Neuron (in vitro differentiated cells): ENCODE results near the gene LCN2.

Source experiments
- H2AFZ ChIP-seq: one replicate; pipeline ENCODE4 v1.6.1; 2013; ENCODE audit warnings: low read depth, mild to moderate bottlenecking, inconsistent platforms, low read length, moderate library complexity
- H3K27me3 ChIP-seq: one replicate; pipeline ENCODE4 v1.6.1; 2013; ENCODE audit warnings: low read length; ENCODE audit not compliant: insufficient read depth
- H3K36me3 ChIP-seq: one replicate; pipeline ENCODE4 v1.6.1; 2013; ENCODE audit warnings: low read length; ENCODE audit not compliant: insufficient read depth
- H3K4me1 ChIP-seq: one replicate; pipeline ENCODE4 v1.6.1; 2013; ENCODE audit warnings: low read length; ENCODE audit not compliant: insufficient read depth
- H3K4me3 ChIP-seq: 2 replicates; pipeline ENCODE4 v1.5.1; 2013; ENCODE audit warnings: mild to moderate bottlenecking, low read length, moderate library complexity
- H3K9me3 ChIP-seq: one replicate; pipeline ENCODE4 v1.6.1; 2013; ENCODE audit warnings: low read length

LCN2 gene

GRCh38 chr9:128182893-128183588, 33.8 kb downstream of the LCN2 start:
- Histone ChIP-seq H3K9me3 (peaks cover 23% of the 10 kb centered on the region), H2AFZ (no peak overlapping the region), H3K36me3 (peaks cover 75% of the 10 kb centered on the region), H3K4me1 (no peaks in the 10 kb centered on the region), H3K27me3 (no peaks in the 10 kb centered on the region), H3K4me3 (no peak overlapping the region)

DNA sequence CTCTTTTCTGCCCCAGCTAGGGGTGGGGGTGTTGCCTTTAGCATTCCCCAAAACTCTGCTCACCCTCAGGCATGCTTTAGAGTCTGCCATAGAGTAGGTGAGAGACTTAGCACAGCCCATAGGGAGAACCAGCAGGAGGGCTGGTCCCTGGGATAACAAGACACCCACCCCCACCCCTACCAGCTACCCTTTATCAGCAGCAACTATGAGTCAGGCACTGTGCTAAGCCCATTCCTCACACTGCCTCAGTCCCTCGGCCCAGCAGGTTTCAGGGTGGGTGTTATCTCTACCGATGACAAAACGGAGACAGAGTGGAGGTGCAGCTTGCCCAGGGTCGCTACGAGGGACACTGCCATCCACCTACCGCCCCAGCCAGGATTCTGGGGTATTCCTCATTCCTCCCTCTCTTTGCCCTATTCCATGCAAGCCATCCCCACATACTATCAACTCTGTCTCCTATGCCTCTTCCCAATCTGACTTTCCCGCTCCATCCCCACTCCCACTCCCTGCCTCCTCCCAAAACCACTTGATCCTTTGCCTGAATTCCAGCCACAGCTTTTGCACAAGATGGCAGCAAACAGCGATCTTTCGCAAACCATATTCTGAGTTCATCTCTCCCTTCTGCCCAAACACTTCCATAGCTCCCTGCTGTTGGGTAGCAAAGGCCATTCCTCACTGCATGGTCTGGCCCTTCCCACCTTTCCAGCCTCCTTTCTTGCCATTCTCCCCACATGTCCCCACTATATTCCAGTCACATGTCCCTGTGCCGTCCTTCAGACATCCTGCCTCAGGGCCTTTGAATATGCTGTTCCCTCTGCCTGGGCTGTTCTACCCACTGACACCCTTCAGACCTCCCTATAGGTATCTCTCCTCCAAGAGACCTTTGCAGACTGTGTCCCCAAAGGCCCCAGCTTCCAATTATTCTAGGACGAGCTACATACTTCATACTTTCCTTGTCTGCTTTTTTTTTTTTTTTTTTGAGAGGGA, 37.0 kb downstream of the LCN2 start:
- Histone ChIP-seq H3K4me3 (no peak overlapping the region), H2AFZ (no peak overlapping the region), H3K9me3 (peaks cover 2% of the 10 kb centered on the region), H3K36me3 (peaks cover 62% of the 10 kb centered on the region), H3K27me3 (no peaks in the 10 kb centered on the region), H3K4me1 (peaks cover 12% of the 10 kb centered on the region)

GRCh38 chr9:128187361-128187760, 38.1 kb downstream of the LCN2 start:
- no peaks in the 10 kb centered on the region for H3K27me3 ChIP-seq
- H3K4me3 ChIP-seq: no peak overlapping the region
- peaks cover 62% of the 10 kb centered on the region for H3K36me3 ChIP-seq
- H3K9me3 ChIP-seq: peaks cover 2% of the 10 kb centered on the region
- no peak overlapping the region for H2AFZ ChIP-seq
- peaks cover 15% of the 10 kb centered on the region for H3K4me1 ChIP-seq

GRCh38 chr9:128188209-128188608, 39.0 kb downstream of the LCN2 start:
- no peaks in the 10 kb centered on the region for H3K9me3 ChIP-seq
- no peak overlapping the region for H3K4me3 ChIP-seq
- H3K27me3 ChIP-seq: no peaks in the 10 kb centered on the region
- H3K36me3 ChIP-seq: peaks cover 53% of the 10 kb centered on the region
- no peak overlapping the region for H2AFZ ChIP-seq
- peaks cover 15% of the 10 kb centered on the region for H3K4me1 ChIP-seq

- no peak overlapping the region for H2AFZ ChIP-seq
These were observed 40.8 kb downstream of the LCN2 start for GRCh38 chr9:128190013-128190412.

DNA sequence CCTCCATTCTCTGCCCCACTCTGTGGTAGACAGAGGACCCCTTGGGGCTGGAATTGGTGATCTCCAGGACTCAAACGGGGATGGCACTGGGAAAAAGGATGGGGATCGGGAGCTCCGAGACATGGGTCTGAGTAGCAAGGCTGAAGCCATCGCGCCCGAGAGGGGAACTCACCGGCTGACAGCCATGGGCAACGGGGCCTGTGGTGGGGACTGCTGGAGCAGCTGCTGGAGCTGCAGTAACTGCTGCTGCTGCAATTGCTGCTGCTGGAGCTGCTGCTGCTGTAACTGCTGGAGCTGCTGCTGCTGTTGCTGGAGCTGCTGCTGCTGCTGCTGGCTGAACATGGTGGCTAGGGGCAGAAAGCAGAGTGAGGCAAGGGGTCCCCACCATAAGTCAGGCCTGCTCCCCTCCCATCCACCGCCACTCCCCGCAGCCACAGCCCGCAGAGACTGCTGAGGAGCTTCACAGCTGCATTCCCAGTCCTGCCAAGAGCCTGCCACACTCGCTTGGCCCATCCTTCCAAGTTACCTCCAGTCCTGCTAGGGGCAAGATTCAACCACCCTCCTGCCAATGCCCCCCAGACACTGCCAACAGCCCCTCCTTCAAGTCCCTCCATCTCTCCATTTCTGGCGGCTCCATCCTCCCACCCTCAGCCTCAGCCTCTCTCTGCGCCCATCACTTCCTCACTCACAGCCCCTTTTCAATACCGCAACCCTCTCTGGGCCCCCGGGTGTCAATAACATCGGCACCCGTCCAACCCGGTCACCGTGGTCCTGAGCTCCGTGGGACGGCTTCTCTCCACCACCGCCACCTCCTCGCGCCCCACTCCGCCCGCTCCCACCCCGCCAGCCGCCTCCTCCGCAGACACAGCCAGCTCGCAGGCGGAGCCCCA, 41.5 kb downstream of the LCN2 start:
- Histone ChIP-seq H3K4me1 (peaks cover 15% of the 10 kb centered on the region), H3K4me3 (peak overlapping the region; percentile 96), H2AFZ (peak overlapping the region; percentile 90), H3K36me3 (peaks cover 33% of the 10 kb centered on the region), H3K9me3 (no peaks in the 10 kb centered on the region), H3K27me3 (no peaks in the 10 kb centered on the region)

More at GRCh38 chr9:128190013-128190412, 40.8 kb downstream of the LCN2 start:
- H3K27me3 ChIP-seq: no peaks in the 10 kb centered on the region
- no peaks in the 10 kb centered on the region for H3K9me3 ChIP-seq
- peaks cover 41% of the 10 kb centered on the region for H3K36me3 ChIP-seq
- peak overlapping the region; percentile 96 for H3K4me3 ChIP-seq
- H3K4me1 ChIP-seq: peaks cover 15% of the 10 kb centered on the region

GRCh38 chr9:128191406-128192046, 42.3 kb downstream of the LCN2 start, which contains the start of gene CIZ1:
CIZ1 (minus strand) TSS chr9:128191572; CDS start chr9:128190857, 715 bp downstream.
- H3K4me3 ChIP-seq: peak within 1 kb of the TSS; percentile 96
- H3K27me3 ChIP-seq: no peaks in the 10 kb centered on the region
- H2AFZ ChIP-seq: peak within 1 kb of the TSS; percentile 90
- H3K9me3 ChIP-seq: no peaks in the 10 kb centered on the region
- H3K36me3 ChIP-seq: peaks cover 26% of the 10 kb centered on the region
- H3K4me1 ChIP-seq: peaks cover 15% of the 10 kb centered on the region

DNA sequence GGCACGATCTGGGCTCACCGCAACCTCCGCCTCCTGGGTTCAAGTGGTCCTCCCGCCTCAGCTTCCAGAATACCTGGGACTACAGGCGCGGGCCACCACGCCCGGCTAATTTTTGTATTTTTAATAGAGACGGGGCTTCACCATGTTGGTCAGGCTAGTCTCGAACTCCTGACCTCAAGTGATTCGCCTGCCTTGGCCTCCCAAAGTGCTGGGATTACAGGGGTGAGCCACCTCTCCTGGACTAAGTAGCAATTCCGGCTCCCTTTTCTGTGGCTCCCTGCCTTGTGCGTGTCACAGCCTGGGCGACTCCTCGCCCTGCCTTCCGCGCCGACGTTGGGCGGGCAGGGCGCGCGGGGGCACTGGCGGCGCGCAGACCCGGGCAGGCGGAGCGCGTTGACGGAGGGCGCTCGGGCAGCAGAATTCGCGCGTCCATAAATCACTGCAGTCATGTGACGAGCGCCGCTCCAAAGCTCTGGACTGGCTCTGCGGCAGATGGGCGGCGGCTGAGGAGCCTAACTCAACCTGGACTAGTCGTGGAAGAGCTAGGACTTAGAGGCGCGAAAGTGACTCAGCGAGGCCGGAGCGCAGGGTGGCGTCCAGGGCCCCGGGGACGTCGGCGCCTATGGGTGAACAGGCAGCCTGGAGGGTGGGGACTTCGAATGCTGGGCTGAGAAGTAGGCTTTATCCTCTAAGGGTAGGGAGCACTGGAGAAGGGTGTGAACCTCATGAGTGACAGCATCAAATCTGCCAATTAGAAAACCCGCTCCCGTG, 43.5 kb downstream of the LCN2 start:
- H3K9me3 ChIP-seq: no peaks in the 10 kb centered on the region
- no peak overlapping the region for H2AFZ ChIP-seq
- H3K36me3 ChIP-seq: peaks cover 19% of the 10 kb centered on the region
- H3K4me3 ChIP-seq: no peak overlapping the region
- H3K27me3 ChIP-seq: no peaks in the 10 kb centered on the region
- H3K4me1 ChIP-seq: peaks cover 15% of the 10 kb centered on the region

GRCh38 chr9:128193469-128194096, 44.3 kb downstream of the LCN2 start:
- Histone ChIP-seq H3K4me3 (no peak overlapping the region), H2AFZ (no peak overlapping the region)

GRCh38 chr9:128201441-128202369, 52.5 kb downstream of the LCN2 start:
- no peak overlapping the region for H3K4me3 ChIP-seq
- H3K9me3 ChIP-seq: no peaks in the 10 kb centered on the region

More at GRCh38 chr9:128193469-128194096, 44.3 kb downstream of the LCN2 start:
- H3K27me3 ChIP-seq: no peaks in the 10 kb centered on the region
- no peaks in the 10 kb centered on the region for H3K9me3 ChIP-seq
- peaks cover 15% of the 10 kb centered on the region for H3K4me1 ChIP-seq
- peaks cover 11% of the 10 kb centered on the region for H3K36me3 ChIP-seq

More at GRCh38 chr9:128201441-128202369, 52.5 kb downstream of the LCN2 start:
- no peaks in the 10 kb centered on the region for H3K27me3 ChIP-seq
- no peaks in the 10 kb centered on the region for H3K36me3 ChIP-seq
- peaks cover 22% of the 10 kb centered on the region for H3K4me1 ChIP-seq
- H2AFZ ChIP-seq: no peak overlapping the region
